Hindlimb muscle (tissue), 1 donor: Measurements from ENCODE around the gene PATE2. TPM values are rescaled to one million over a fixed set of nuclear protein-coding genes. Genes with fewer than 3 reads are reported as not detected.

Experiments
- DNase-seq: peaks from one replicate; pipeline ENCODE4 v3.0.0-alpha.2; 2013
- polyA plus RNA-seq: library from polyadenylated mRNA; unstranded; fragments of 120-200 nt; gene quantifications from one replicate; pipeline ENCODE4 v1.2.1, GENCODE V29; 2013; ENCODE audit not compliant: insufficient read length

PATE2 gene
- polyA plus RNA-seq = not detected

DNA sequence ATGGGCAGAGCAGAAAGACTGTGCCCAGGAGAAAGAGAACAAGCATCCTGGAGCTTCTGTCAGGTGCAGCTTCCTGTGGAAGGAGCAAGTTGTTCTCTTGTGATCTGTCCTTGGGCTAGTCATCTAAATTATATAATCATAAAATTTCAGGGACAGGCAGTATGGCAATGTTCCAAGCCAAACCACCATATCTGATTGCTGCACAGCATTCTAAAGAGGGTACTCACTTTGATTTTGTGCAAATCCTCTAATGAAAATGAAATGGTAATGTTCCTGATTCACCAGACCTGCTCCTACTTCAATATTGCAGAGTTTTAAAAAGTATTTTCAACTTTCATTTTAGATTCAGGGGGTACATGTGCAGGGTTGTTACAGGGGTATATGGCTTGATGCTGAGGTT is at the start of gene PATE2:
Gene PATE2 (minus strand): TSS at position 101 of the 400 bp plus-strand sequence. CDS start 55 bp downstream, at position 46.
- DNase-seq = no peak

DNA sequence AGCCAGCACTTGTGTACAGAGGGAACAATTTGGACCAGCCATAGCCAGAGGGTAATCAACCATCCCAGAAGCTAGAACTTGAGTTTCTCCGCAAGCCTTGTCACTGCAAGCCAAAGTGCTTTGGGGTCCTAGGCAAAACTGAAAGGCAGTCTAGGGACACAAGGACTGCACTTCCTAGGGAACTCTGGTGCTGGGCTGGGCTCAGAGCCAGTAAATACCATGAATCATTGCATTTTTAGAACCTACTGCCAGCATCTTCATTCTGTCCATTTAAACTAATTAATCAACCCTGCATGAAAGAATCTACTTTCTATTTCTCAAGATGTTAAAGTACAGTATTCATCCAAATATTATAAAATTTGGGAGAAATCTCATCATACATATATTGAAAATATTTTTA is 29.3 kb upstream of the PATE2 start:
- no peak for DNase-seq

DNA sequence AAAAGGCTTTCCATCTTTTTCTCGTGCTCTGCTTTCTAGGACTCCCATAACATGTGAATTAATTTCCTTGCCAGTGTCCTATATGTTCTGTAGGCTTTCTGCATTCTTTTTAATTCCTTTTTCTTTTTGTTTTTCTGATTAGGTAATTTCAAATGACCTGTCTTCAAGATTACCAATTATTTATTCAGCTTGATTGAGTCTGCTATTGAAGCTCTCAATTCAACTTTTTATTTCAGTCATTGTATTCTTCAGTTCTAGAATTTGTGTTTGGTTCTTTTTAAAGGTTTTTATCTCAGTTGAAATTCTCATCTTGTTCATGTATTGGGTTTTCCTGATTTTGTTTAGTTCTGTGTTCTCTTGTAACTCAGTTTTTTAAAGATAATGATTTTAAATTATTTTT is 23.8 kb upstream of the PATE2 start:
- DNase-seq = no peak

DNA sequence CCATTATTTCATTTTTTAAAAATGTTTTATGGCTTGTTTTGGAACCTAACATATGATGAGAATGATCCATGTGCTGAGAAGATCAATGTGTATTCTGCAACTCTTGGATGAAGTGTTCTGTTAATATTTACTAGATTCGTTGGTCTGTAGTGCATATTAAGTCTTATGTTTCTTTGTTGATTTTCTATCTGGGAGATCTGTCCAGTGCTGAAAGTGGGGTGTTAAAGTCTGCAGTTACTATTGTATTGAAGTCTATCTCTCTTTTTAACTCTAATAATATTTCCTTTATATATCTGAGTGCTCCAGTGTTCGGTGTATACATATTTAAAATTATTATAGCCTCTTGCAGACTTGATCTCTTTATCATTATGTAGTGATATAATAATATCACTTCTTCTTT is 21.2 kb upstream of the PATE2 start:
- DNase-seq = no peak

DNA sequence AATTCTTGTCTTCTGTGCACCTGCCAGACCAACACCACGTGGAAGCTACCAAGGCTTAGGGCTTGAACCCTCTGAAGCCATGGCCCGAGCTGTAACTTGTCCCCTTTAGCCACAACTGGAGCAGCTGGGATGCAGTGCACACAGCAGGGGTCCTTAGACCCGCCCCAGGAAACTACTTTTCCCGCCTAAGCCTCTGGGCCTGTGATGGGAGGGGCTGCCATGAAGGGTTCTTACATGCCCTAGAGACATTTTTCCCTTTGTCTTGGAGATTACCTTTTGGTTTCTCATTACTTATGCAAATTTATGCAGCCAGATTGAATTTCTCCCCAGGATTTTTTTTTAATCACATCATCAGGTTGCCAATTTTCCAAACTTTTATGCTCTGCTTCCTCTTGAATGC is 19.0 kb upstream of the PATE2 start:
- DNase-seq = no peak

DNA sequence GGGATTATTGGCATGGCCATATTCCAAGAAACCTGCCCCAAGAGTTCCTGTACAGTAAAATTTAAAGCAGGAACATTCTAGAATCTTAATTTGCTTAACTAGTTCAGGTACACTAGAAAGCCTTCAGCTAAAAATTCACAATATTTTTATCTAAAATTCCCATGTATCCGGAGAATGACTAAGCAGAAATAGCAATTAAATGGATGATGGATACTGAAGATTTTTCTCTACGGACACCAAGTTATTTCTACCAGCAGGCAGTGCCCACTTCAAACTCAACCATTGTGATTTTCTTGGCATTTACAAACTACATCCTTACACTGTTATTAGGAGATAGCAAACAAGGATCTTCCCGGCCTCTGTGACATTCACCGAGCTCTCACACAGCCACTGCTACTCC is 12.2 kb upstream of the PATE2 start:
- no peak for DNase-seq

DNA sequence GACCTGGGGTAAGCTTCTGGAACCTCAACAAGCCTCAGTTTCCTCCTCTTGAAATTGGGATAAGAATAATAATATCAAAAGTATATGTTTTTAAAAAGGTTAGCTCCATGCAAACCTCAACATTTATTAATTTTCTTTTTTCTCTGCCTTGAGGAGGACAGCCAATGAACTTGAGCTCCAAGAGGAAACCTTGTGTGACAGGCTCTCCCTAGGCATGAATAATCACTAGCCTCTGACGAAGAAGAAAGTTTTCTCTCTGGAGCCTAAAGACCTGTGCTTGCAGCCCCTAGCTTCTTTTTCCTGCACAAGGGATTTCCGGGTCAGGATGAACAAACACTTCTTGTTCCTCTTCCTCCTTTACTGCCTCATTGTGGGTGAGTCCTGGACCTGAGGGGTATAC is 9.2 kb upstream of the PATE2 start, which contains the start of gene PATE3:
Gene PATE3 (plus strand): TSS at position 301 of the 400 bp plus-strand sequence. CDS start 25 bp downstream, at position 326.
- DNase-seq = no peak

DNA sequence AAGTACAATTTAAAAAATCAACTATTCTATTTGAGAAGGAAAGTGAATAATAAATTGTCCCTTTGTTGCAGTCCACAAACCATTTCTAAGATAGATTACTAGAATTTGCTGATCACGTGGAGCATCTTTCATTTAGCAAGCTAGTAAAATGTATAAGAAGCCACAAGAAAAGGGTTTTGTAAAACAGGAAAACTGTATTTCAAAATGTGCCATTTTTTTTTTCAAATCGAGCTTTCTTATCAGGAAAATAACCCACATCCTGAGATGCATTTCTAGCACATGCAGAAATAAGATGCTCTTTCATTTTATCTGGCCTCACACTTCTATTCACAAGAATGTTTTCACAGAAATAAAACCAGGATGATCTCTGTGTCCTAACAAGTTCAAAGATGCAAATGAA is 6.0 kb upstream of the PATE2 start:
- DNase-seq = no peak

DNA sequence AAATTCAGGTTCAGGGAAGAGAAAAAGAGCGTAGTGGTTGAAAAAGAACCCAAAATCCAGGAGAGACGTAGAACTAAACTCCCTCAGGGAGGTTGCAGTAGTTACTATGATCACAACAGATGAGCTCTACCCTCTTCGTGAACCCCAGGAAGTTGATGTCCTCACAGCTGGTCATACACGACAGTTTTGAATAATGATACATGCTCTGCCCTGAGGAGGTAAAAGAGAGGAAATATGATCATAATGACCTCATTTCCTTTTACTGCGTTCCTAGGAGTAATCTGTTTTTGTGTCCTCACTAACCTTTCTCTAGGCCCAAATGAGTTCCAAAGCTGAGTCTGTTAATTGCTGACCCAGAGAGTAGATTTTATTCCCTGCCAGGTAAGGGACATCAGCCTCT is 1.3 kb downstream of the PATE2 start:
- no peak for DNase-seq

DNA sequence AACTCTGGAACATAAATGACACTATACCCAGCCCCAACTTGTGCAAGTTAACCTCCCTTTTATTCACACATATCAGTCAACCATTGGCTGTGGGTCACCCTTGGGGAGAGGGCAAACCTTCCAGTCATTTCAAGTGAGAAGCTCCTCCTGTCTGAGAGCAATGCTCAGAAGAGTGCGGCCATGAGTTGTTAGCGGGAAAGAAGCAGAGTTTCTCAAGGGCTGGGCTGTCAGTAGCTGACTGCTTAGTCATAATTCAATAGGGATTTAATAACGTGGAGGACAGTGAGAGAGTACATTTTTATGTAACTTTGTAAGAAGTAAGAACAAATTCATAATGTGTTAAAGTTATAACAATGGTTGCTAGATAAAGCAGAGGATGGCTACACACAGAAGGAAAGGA is 5.1 kb downstream of the PATE2 start:
- DNase-seq = no peak

DNA sequence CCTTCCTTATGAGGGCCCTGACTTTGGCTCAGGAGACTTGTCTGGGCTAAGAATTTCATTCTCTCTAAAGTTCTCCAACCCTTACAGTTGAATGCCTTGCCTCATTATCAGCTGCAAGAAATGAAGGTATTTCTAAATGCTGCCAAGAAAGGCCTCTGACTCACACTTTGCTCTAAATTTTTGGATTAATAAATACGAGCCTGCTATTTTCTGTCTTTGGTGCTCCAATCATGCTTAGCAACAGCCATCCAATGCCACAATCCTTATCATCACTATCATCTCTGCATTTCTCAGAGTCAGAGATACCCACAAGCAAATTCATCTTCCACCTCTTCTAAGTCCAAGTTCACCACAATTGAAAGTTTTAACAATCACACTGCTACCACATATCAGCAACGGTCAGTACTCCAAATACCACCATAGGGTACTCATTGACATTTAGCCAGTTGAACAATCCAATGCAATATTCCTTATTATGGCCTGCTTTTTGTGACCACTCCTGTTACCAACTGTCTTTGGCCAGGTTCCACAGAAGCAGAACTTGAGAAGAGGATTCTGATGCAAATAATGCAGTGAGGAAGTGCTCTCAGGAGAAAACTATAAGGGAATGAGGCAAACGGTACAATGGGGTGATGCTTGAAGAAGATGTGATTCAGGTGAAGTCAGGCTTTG is 5.7 kb downstream of the PATE2 start:
- DNase-seq = no peak

DNA sequence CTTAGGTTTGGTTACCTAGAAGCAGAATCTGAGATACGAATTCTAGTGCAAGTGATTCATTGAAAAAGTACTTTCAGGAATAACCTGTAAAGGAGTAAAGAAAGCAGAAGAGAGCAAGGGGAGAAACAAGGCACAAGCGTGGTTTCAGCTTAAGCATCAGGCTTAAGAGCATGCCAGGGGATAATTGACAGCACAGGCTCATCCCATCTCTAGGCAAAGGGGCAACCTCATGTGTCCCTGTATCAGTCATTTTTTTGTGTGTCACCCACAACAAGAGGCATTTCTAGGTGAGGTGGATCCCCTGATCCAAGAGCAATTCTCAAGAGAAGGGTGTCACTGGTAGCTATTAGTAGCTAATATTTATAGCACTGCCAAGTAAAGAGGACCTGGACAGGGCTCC is 8.0 kb downstream of the PATE2 start:
- DNase-seq = no peak

DNA sequence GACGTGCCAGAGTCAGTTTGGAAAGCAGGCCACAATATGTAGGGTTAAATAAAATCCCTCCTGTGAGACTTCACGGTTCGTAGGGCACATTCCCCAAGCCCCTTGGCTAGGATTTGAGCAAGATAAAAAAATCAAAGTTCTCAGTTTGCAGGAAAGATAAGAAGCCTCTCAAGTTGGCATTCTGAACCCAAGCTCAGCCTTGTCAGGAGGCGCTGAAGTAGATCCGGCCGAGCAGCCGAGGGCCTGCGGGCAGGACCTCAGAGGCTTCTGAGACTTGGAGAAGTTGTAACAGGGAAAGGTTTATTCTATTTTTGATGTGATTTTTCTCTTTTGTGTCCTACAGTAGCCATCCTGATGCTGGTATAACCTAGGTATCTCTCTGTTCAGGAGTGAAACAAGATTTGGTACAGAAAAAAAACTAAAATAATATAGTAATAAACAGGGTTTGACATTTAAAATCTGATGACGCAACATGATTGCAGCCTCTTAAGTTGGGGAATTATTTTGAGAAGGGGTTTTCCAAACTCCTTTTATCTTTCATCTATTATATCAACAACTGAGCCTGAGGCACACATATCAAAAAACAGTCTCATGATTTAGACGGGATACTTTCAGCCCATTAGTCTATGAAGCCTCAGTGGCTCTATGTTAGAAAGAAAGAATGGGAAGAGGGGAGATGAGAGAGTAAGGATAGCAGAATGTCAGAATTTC is 10.1 kb downstream of the PATE2 start:
- no peak for DNase-seq

DNA sequence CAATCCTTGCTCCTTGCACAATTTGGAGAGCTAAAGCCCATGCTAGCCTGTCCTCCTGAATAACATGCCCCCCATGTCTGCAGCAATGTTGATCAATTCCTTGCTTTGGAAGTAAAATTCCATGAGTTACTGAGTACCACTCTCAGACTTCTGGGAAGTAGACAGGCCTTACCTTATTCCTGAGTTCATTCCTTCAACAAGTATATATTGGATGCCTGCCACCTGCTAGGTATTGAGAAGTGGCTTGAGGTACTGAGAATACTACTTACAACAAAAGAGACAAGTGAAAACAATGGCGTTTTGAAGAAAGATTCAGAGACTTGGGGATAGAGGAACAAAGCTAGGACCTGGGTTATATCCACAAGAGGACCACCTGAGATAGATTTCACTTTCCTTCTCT is 12.4 kb downstream of the PATE2 start:
- DNase-seq = no peak

DNA sequence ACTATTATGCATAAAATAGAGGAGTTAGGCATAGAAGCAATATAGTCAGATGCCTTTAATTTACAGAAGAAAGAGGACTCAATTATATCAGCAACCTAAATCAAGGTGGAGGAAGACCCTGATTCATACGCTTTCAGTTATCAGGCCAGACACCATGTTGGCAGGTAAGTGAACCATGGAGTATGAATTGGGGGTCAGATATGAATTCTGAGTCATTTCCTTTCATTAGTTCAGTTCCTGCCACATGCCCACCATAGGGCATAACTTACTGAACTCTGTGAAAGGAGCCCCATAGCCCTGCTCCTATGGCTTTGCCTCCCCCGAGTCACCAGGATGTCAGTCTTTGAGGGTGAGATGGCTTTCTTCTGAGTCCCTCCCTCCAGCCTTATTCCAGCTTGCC is 15.1 kb downstream of the PATE2 start:
- no peak for DNase-seq

DNA sequence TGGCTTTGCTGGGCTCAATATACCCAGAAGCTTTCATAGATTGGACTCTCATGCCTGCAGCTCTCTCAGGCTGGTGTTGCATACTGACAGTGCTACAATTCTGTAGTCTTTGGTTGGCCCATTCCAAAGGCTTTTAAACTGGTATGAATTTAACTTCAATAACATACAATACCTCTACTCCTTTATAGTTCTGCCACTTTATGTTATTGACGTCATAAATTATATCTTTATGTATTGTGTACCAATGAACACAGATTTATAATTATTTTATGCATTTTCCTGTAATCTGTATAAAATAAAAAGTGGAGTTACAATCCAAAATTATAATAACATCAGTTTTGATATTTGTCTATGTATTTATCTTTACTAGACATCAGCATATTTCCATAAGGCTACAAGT is 16.2 kb downstream of the PATE2 start:
- DNase-seq = no peak

DNA sequence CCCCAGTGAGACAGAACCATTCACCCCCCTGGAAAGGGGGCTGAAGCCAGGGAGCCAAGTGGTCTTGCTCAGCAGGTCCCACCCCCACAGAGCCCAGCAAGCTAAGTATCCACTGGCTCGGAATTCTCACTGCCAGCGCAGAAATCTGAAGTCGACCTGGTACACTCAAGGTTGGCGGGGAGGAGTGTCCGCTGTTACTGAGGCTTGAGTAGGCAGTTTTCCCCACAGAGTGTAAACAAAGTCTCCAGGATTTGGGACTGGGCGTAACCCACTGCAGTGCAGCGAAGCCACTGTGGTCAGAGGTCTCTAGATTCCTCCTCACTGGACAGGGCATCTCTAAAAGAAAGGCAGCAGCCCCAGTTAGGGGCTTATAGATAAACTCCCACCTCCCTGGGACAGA is 22.6 kb downstream of the PATE2 start:
- DNase-seq = no peak

DNA sequence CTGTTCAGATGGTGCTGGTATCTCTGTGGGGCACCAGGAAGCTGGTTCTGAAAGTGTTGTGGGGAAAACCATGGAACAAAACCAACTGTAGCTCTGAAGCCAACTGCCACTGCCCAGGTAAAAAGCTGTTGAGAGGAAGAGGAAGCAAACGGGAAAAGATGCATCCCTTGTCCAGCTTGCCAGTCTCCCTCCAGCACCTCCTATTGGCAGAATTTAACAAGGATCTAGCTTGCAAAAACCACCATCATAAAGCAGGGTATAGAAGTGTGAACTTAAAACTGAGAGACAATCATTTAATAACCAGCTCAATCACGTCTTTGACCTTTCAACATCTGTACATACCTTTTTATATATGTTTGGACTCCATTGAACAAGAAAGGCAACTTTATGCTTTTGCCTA is 28.0 kb downstream of the PATE2 start:
- no peak for DNase-seq

DNA sequence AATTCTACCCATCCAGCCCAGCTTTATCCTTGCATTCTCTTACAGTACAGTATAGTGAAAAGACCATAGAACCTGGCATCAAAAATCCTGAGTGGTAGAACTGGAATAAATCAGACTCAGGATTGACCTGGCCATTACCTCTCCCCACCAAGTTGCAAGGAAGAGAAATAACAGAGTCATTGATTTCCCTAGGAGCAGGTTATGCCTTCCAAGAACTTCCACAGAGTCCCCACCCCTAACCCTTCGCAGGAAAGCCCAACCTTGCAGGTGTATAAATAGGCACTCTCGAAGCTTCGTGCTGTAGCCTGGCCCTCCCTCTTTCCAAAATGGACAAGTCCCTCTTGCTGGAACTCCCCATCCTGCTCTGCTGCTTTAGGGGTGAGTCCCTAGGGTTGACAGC is 32.6 kb downstream of the PATE2 start, which contains the start of gene PATE1:
Gene PATE1 (plus strand): TSS at position 301 of the 400 bp plus-strand sequence. CDS start 26 bp downstream, at position 327.
- no peak for DNase-seq

DNA sequence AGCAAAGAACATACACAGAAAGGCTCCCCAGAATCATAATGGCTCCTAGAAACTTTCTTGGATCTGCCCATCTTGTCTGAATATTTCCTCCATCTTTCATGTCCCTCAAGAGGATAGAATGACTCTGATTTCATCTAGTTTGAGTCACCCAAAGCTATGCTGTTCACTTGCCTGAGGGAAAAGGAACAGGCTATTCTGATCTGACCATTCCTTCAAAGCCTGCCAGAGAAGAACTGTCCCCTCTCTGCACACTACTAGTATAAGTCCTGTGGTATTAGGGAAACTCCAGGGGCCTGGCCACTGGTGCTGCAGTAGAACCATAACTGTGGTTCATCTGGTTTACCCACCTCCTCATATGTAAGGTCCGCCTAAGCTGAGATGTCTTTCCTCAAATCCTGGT is 34.9 kb downstream of the PATE2 start:
- no peak for DNase-seq

DNA sequence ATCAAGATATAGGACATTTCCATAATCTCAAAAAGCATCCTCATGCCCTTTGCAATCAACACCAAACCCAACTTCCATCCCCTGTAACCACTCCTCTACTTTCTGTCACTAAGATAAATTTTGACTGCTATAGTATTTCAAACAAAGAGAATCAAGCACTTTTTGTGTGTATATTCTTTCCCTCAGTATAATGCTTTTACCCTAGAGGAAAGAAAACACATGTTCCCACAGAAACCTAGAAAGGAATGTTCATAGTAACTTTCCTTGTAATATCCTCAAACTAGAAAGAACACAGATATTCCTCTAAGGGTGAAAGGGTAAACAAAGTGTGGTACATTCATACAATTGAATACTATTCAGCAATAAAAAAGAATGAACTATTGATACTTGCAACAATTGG is 38.0 kb downstream of the PATE2 start:
- no peak for DNase-seq

DNA sequence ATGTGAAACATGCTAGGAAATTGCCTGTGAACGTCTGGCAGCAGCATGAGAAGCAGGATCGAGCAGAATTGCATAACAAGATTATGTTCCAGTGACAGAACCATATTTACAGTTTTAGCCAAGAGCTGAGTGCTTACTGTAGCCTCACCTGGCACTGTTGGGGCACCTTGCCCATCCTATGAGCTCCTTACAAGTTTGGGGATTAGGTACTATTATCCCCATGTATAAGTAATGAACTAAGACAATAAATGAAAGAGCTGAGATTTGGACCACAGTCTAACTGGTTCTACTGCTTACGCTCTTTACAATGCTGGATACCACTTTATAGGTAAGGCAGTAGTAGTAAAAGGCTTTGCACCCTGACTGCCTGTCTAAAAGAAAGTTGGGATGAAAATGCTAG is 49.7 kb downstream of the PATE2 start:
- DNase-seq = no peak
